Nephron progenitor cell (in vitro differentiated cells): ENCODE results near the gene OPRM1.

Source experiments
- DNase-seq: peaks from one replicate; pipeline ENCODE4 v3.0.0; 2021
- H3K27ac Mint-ChIP-seq: 2 replicates; pipeline ENCODE4 v1.8.0; 2021; ENCODE audit warnings: mild to moderate bottlenecking, moderate library complexity, mixed read lengths
- H3K27me3 Mint-ChIP-seq: 2 replicates; pipeline ENCODE4 v1.8.0; 2021; ENCODE audit warnings: mild to moderate bottlenecking, low read depth, mixed read lengths; ENCODE audit not compliant: poor library complexity
- H3K36me3 Mint-ChIP-seq: 2 replicates; pipeline ENCODE4 v1.8.0; 2021; ENCODE audit warnings: low read depth, mixed read lengths
- H3K4me1 Mint-ChIP-seq: 2 replicates; pipeline ENCODE4 v1.8.0; 2021; ENCODE audit warnings: mixed read lengths
- H3K4me3 Mint-ChIP-seq: 2 replicates; pipeline ENCODE4 v1.8.0; 2021; ENCODE audit warnings: mild to moderate bottlenecking, moderate library complexity, mixed read lengths
- H3K9me3 Mint-ChIP-seq: 2 replicates; pipeline ENCODE4 v1.8.0; 2021; ENCODE audit warnings: mild to moderate bottlenecking, moderate library complexity, mixed read lengths
- CTCF ChIP-seq: fragments of 200-600 bp; sonication (generic); IDR thresholded peaks from 2 replicates; pipeline ENCODE4 v1.5.0; 2021; ENCODE audit warnings: antibody characterized with exemption

The OPRM1 gene

GRCh38 chr6:154284313-154284853, 245.3 kb downstream of the OPRM1 start:
- no peak for TF ChIP-seq CTCF
- Mint-ChIP-seq H3K9me3 (peaks cover 13% of the 10 kb centered on the region), H3K36me3 (no peaks in the 10 kb centered on the region), H3K4me3 (no peak overlapping the region), H3K27me3 (peaks cover 2% of the 10 kb centered on the region), H3K27ac (no peak overlapping the region), H3K4me1 (peaks cover 10% of the 10 kb centered on the region)
- no peak for DNase-seq

- Mint-ChIP-seq H3K36me3 (peaks cover 7% of the 10 kb centered on the region), H3K27ac (no peak overlapping the region), H3K9me3 (peaks cover 26% of the 10 kb centered on the region), H3K27me3 (peaks cover 2% of the 10 kb centered on the region), H3K4me3 (no peak overlapping the region), H3K4me1 (peaks cover 10% of the 10 kb centered on the region)
- TF ChIP-seq CTCF, result no peak
- DNase-seq, result no peak
Measured at GRCh38 chr6:154285826-154286225, 246.8 kb downstream of the OPRM1 start.

GRCh38 chr6:154289818-154290508, 250.9 kb downstream of the OPRM1 start:
- Mint-ChIP-seq H3K4me3 (no peak overlapping the region), H3K27ac (no peak overlapping the region), H3K4me1 (peaks cover 20% of the 10 kb centered on the region), H3K36me3 (peaks cover 7% of the 10 kb centered on the region), H3K27me3 (no peaks in the 10 kb centered on the region), H3K9me3 (peaks cover 13% of the 10 kb centered on the region)
- DNase-seq, result no peak
- no peak for TF ChIP-seq CTCF

GRCh38 chr6:154292066-154292465, 253.0 kb downstream of the OPRM1 start:
- Mint-ChIP-seq H3K36me3 (peaks cover 7% of the 10 kb centered on the region), H3K4me3 (no peak overlapping the region), H3K4me1 (peaks cover 13% of the 10 kb centered on the region), H3K27ac (no peak overlapping the region), H3K9me3 (peaks cover 13% of the 10 kb centered on the region), H3K27me3 (no peaks in the 10 kb centered on the region)
- TF ChIP-seq CTCF, result no peak
- no peak for DNase-seq

GRCh38 chr6:154292855-154293519, 253.9 kb downstream of the OPRM1 start:
- DNase-seq, result no peak
- no peaks in the 10 kb centered on the region for H3K27me3 Mint-ChIP-seq
- H3K36me3 Mint-ChIP-seq, result peaks cover 7% of the 10 kb centered on the region
- H3K9me3 Mint-ChIP-seq, result peaks cover 13% of the 10 kb centered on the region
- peak overlapping the region; percentile 85 for H3K27ac Mint-ChIP-seq
- TF ChIP-seq CTCF, result no peak
- peaks cover 11% of the 10 kb centered on the region for H3K4me1 Mint-ChIP-seq
- H3K4me3 Mint-ChIP-seq, result no peak overlapping the region
